ENCODE data around the gene LRIT3.
A peak's percentile ranks its signal among the peaks of the same experiment; 100 is the strongest.

Gene LRIT3

GRCh38 chr4:109915385-109916026, 67.6 kb downstream of the LRIT3 start:
- H3K4me3 ChIP-seq (ENCODE audit: low read depth, low read length) = no peak overlapping the region
- DNase-seq (ENCODE audit: low read depth) = no peak
- no peak for TF ChIP-seq CTCF (IDR thresholded peaks at IDR 0.05; ENCODE audit: insufficient read depth, low read depth, low read length, missing control alignments)

- DNase-seq (ENCODE audit: low read depth) = peak; percentile 25
- TF ChIP-seq CTCF (IDR thresholded peaks at IDR 0.05; ENCODE audit: insufficient read depth, low read depth, low read length, missing control alignments) = no peak
- H3K4me3 ChIP-seq (ENCODE audit: low read depth, low read length) = no peak overlapping the region
These were observed 68.1 kb downstream of the LRIT3 start for GRCh38 chr4:109916027-109916409.

GRCh38 chr4:109921384-109921808, 73.5 kb downstream of the LRIT3 start:
- no peak for TF ChIP-seq CTCF (IDR thresholded peaks at IDR 0.05; ENCODE audit: insufficient read depth, low read depth, low read length, missing control alignments)
- no peak overlapping the region for H3K4me3 ChIP-seq (ENCODE audit: low read depth, low read length)
- no peak for DNase-seq (ENCODE audit: low read depth)
